ENCODE data around the gene PPP1R10.
"Not testable (repeated sequence)": the region's sequence is repeated elsewhere in the genome, so short reads cannot be mapped to it uniquely, and the experiment has no call there.

Gene PPP1R10
- long read RNA-seq, donor 1, partial matches to known transcripts: 5 of 5 reads
- long read RNA-seq, donor 1, other reads (novel, unspliced or antisense): 0 of 5 reads
- long read RNA-seq, donor 2, partial matches to known transcripts: 18 of 36 reads
- long read RNA-seq, donor 2, other reads (novel, unspliced or antisense): 17 of 36 reads
- long read RNA-seq, donor 3, partial matches to known transcripts: 11 of 11 reads
- long read RNA-seq, donor 3, other reads (novel, unspliced or antisense): 0 of 11 reads
- long read RNA-seq, donor 4, partial matches to known transcripts: 71 of 143 reads
- long read RNA-seq, donor 4, other reads (novel, unspliced or antisense): 71 of 143 reads
- long read RNA-seq, donor 5, full-length matches to known transcripts: 2 of 7 reads
- long read RNA-seq, donor 5, partial matches to known transcripts: 5 of 7 reads
- long read RNA-seq, donor 5, other reads (novel, unspliced or antisense): 0 of 7 reads
- long read RNA-seq, donor 6, partial matches to known transcripts: 204 of 235 reads
- long read RNA-seq, donor 6, other reads (novel, unspliced or antisense): 30 of 235 reads
- long read RNA-seq, donor 7, partial matches to known transcripts: 110 of 114 reads
- long read RNA-seq, donor 7, other reads (novel, unspliced or antisense): 0 of 114 reads
- long read RNA-seq, donor 8, partial matches to known transcripts: 96 of 96 reads
- long read RNA-seq, donor 8, other reads (novel, unspliced or antisense): 0 of 96 reads

GRCh38 chr6:30616811-30617564 is at the start of gene PPP1R10:
TSS of gene PPP1R10 (minus strand) at chr6:30617243. CDS start at chr6:30609944, 7,299 bp downstream.
- peak; percentile 95 for DNase-seq

DNA sequence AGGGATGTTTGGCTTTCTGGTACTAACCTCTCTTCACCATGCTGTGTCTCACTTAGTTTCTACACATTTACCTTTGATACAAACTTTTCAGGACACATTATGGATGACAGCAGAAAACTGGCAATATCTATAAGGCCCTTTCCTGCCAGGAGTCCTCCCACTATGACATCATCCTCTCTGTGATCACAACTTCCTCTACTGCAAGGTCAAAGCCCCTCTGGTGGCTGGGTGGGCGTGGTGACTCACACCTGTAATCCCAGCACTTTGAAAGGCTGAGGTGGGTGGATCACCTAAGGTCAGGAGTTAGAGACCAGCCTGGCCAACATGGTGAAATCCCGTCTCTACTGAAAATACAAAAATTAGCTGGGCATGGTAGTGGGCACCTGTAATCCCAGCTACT is 49.3 kb upstream of the PPP1R10 start:
- not testable (repeated sequence) for DNase-seq

GRCh38 chr6:30664994-30665767 is 48.1 kb upstream of the PPP1R10 start:
- DNase-seq: no peak

DNA sequence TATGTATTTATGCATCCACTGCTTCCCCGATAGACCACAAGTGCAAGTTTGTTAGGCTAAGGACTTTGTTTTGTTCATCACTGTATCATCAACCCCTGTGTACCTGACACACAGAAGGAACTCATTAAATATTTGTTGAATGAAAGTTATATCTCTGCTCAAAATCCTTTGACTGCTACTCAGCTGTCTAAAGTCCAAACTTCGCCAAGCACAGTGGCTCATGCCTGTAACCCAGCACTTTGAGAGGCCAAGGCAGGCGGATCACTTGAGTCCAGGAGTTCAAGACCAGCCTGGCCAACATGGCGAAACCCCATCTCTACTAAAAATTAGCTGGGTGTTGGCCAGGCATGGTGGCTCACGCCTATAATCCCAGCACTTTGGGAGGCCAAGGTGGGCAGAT is 40.9 kb upstream of the PPP1R10 start:
- DNase-seq: not testable (repeated sequence)

DNA sequence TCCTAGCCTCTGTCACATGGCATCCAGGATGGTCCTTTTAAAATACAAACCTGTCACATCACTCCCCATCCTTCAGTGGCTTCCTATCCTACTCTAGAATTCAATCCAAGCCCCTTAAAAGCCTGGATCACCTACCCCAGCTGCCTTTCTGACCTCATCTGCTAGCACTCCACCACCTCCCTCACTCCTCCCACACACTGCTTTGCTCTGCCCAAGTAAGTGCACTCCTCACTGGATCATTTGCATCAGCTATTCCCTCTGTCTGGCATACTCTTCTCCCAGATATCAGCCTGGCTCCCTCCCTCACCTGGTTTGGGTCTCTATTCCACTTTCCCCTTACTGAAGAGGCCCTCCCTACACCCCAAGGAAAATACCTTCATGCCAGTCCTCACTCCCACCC is 40.4 kb upstream of the PPP1R10 start:
- DNase-seq: peak; percentile 12

DNA sequence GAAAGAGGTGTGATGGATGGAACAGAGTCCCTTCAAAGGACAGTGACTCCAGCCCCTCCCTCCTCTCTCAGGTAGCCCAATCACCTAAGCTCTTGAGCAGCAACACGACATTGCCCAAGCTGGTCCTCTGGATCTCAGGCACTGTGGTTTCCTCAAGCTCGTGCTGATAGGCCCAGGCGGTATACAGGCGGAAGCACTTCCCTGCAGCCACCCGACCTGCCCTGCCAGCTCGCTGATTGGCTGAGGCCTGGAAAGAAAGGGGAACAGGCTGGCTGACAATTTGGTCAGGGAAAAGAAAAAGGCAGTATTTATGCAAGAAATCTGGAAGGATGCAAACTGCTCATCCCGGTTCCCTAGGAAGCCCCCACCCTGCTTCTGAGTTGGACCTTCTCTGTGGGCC is 39.5 kb upstream of the PPP1R10 start:
- DNase-seq: no peak

GRCh38 chr6:30655743-30656094 is 38.7 kb upstream of the PPP1R10 start:
- DNase-seq: no peak

GRCh38 chr6:30654798-30655742 is 38.0 kb upstream of the PPP1R10 start:
- no peak for DNase-seq

DNA sequence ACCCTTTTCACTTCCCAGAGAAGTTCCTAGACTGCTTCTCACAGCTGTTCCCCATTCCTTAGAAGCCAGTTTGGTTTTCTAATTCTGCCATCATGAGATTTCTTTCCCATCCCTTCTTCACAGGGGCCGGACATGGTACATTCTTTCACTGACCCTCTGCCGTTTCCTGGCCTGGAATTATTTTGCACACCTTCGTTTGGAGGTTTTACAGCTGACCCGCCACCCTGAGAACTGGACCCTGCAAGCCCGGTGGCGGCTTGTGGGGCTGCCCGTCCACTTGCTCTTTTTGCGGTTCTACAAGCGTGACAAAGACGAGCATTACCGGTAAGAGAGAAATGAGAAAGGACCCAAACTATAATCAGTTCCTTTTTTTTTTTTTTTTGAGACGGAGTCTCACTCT is 34.1 kb upstream of the PPP1R10 start:
- DNase-seq: no peak

- DNase-seq: peak; percentile 97
Observed at GRCh38 chr6:30647242-30648116, 30.4 kb upstream of the PPP1R10 start.

DNA sequence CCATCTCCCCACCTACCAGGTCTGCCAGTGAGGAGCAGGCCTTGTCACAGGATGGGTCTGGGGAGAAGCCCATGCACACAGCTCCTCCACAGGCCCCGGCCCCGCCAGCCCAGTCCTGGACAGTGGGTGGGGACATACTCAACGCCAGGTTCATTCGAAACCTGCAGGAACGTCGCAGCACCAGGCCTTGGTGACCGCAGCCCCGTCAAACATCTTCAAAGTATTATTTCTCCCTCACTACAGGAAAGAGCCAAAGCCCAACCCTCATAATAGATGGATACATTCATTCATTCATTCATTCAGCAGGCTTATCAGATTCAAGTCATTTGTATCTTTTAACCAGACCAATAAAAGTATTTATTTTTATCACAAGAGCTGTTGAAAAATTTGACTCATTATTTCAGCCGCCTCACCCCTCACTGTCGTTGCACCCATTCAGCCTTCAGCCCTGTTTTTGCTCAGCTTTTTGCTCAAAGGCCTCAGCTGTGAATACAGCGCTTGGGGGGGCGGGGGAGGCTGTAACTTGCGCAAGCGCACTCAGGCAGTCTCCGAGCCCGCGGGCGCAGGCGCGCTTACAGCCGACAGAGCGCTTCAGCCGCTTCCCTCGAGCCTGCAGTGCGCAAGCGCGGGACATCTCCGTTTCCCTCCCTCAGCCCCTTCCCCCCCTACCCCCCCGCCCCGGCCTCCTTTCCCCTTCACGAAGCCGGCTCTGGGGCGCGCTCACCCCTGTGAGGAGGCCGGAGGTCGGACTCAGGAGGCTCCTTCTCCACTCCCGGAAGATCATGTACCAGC is 29.6 kb upstream of the PPP1R10 start, which contains the start of gene C6orf136:
Gene C6orf136, plus strand, starts transcription at position 684 of the 792 bp plus-strand sequence. Its CDS starts 99 bp downstream, at position 783.
- no peak for DNase-seq

DNA sequence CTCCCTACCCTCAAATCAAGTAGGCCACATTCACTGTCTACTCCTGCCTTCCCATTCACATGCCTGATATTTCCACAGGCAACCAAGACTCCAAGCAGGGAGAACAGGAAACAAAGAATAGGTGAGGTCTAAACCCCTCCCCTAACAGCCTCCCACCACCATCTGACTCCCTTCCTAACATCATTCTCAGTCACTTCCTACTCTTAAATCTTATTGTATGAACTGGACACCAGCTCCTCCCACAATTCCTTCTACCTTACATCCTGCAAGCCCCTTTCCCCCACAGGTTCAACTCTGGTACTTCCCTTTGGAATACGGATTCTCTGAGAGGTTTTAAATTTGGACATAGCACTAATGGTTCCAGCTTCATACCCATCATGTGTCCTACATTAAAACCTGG is 28.9 kb upstream of the PPP1R10 start:
- DNase-seq: no peak

GRCh38 chr6:30644769-30645168 is 27.7 kb upstream of the PPP1R10 start:
- no peak for DNase-seq

DNA sequence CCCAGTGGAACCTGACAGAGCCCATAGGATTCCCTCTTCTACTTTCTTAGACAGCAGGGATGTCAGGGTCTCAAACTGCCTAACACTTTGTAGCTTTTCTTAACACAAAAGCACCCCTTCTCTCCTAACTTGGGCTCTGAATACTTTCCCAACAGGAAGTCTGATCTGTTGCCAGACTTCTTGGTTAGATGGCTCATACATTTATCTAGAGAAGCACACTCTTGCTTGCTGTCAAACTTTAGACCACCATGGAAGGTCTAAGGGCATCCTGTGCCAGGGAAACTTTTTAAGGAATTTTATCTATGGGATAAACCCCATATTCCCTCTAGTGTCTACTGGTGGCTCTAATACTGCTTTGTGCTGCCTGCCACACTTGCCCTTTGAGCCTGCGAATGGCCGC is 26.6 kb upstream of the PPP1R10 start:
- DNase-seq: no peak

DNA sequence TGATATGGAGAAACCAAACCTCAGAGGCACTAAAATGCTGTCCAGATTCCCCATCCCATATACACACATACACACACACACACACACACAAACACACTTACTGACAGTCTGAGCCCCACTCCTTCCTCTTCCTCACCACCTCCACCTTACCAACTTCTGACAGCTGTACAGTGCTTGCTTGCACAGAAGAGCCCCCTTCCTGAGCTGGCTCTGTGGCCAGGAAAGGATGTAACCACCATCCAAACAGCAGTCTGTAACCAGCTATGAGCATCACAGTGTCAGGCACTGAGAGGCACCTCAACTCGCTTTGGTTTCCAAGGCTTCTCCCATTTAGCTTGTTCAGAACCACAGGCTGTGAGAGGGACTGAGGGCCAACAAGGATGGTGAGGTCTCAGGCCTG is 24.0 kb upstream of the PPP1R10 start:
- no peak for DNase-seq

DNA sequence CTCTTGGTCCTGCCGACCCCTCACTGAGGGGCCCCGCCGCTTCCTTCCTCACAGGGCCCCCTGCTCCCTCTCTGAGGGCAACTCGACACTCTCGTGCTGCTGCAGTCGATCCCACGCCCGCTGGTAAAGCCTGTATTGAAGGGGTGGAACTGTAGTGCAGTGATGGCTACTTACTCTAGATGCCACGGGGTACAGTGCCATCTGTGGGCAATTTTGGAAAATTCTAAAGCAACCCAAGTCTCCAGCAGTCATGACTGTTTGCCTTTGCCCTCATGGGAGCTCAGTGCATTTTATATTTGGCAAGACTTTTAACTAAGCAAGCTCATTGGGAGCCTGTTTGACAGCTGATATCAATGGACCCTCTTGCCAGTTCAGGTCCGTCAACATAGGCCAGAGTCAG is 23.4 kb upstream of the PPP1R10 start:
- DNase-seq: no peak

GRCh38 chr6:30635834-30636233 is 18.8 kb upstream of the PPP1R10 start:
- no peak for DNase-seq

- DNase-seq: peak; percentile 84
Observed at GRCh38 chr6:30626484-30627366, 9.7 kb upstream of the PPP1R10 start, which contains the start of gene ATAT1. TSS of gene ATAT1 (plus strand) at chr6:30626874.

All from right kidney (tissue), 9 donors.